Erythroblast (primary cell): ENCODE measurements around the gene ETV2.
"Not testable (repeated sequence)": the region's sequence is repeated elsewhere in the genome, so short reads cannot be mapped to it uniquely, and the experiment has no call there.

Experiments
- DNase-seq, 2 experiments: peaks; one replicate each; lab custom pipeline; 2025; lab: John Stamatoyannopoulos, UW
- GATA1 ChIP-seq: IDR thresholded peaks from 2 replicates; pipeline ENCODE4 v1.6.1; 2011; ENCODE audit warnings: low read depth, mild to moderate bottlenecking, control low read depth, low read length, moderate library complexity
- POLR2A ChIP-seq: IDR thresholded peaks from 2 replicates; pipeline ENCODE4 v1.6.1; 2011; ENCODE audit warnings: mild to moderate bottlenecking, low read length

Gene ETV2

DNA sequence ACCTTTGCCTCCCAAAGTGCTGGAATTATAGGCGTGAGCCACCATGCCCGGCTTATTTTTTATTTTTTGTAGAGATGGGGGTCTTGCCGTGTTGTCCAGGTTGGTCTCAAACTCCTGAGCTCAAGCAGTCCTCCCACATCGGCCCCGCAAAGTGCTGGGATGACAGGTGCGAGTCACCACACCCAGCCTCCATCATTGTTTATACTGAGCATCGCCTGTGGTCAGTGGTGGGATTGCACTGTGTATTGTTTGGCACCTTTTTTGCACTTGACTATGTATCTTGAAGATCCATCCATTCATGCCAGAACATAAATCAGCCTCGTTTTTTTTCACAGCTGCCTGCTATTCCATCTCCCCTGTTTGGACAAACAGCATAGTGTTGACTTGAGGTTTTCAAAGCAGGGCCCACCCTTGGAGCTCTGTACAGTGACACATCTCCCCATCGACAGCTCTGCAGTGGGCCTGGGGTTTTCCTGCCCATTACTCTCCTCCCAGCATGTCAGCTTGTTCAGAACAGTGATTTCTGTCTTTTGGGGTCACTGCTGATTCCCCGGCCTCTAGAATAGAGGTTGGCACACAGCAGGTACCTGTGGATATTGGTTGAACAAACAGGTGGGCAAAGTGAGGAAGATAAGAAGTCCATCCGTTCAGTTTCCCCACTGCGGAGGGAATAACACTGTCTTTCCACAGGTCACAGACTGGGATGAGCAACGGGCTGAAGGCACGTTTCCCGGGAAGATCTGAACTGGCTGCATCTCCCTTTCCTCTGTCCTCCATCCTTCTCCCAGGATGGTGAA, 16.6 kb downstream of the ETV2 start:
- no peak for TF ChIP-seq POLR2A
- no peak for TF ChIP-seq GATA1
- no peak for DNase-seq

DNA sequence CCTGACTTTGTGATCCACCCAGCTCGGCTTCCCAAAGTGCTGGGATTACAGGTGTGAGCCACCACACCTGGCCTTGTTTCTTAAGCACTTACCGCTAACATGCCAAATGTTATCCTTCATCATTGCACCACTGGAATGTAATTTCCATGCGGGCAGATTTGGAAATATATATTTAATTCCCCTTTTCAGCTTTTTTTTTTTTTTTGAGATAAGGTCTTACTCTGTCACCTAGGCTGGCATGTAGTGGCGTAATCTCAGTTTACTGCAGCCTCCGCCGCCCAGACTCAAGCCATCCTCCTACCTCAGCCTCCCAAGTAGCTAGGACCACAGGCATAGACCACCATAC, 20.4 kb downstream of the ETV2 start:
- DNase-seq = no peak
- TF ChIP-seq GATA1 = no peak
- TF ChIP-seq POLR2A = no peak

DNA sequence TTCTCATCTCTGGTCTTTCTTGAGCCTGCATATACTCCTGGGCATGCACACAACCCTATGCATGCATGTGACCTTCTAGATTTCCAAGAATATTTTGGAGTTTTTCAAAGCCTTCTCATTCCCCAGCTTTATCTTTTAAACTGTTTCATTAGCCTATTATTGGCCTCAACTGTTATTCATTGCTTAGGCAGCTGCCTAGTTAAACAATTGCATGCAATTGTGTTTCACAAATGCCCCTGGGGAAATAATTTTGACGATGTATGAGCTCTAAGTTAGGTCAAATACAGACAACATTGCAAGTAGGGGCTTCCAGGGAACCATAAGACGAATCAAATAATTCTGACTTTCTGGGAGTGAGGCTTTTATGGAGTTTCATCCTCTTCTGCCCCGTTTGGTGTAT, 22.4 kb downstream of the ETV2 start:
- TF ChIP-seq POLR2A (no peak), GATA1 (no peak)
- DNase-seq = no peak

DNA sequence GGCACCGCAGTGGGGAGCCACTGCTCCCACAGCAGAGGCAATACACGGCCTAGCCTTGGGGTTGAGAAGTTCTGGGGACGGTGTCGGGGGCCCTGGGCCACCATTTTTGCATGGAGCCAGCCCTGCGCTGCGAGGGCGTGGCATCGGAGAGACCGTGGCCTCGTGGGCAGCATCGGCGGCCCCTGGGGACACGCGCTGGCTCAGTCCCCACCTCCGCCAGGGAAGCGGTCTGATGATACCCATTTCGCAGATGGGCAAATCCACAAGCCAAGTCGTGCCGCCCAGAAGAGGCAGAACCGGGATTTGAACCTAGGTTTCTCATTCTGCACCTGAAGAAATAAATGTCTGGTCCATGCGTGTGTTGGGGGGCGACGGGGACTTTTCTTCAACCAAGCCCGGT, 23.6 kb downstream of the ETV2 start:
- no peak for DNase-seq
- no peak for TF ChIP-seq POLR2A
- TF ChIP-seq GATA1 = no peak

DNA sequence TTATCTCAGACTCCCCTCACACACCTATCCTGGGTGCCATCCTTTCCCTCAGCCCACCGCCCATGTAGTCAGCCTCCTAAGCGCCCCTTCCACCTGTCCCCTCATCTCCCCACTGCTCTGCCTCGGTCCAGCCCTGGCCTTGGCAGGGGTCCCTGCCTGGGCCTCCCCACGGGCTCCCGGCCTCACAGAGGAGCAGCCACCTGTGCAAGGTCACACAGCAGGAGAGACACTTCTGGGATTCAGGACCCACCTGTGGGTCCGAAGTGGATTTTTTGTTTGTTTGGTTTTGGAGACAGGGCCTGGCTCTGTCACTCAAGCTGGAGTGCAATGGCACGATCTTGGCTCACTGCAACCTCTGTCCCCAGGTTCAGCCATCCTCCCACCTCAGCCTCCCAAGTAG, 24.1 kb downstream of the ETV2 start:
- no peak for TF ChIP-seq GATA1
- no peak for TF ChIP-seq POLR2A
- DNase-seq = no peak

DNA sequence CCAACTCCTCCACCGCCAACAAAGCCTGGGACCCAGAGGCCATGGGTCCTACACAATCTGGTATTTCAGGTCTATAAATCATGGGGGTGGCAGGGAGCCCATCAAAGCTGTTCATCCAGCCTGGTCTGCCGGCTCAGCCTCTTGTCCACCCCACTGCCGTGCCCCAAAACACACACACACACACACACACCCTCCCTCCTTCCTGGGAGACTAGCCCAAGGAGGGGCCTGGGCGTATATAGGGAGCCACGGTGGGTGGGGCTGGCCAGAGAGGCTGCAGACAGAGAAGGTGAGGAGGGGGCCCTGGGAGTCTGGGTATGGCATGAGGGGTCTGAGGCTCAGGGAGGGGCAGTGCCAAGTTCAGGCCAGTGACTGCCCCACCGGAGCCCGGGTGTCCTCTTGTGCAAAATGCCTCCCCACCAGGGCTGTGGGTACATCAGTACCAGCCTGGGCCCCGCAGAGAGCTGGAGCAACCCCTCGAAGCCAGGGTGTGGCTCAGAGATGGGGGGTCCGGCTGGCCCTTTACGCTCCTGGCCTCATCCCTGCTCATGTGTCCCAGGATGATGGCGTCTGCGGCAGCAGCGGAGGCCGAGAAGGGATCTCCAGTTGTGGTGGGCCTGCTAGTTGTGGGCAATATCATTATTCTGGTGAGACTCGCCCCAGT, 24.8 kb downstream of the ETV2 start, which contains the start of gene UPK1A:
UPK1A (plus strand) TSS at position 267 of the 663 bp plus-strand sequence; CDS start at position 563, 296 bp downstream.
- no peak for DNase-seq
- TF ChIP-seq GATA1 = no peak
- no peak for TF ChIP-seq POLR2A

DNA sequence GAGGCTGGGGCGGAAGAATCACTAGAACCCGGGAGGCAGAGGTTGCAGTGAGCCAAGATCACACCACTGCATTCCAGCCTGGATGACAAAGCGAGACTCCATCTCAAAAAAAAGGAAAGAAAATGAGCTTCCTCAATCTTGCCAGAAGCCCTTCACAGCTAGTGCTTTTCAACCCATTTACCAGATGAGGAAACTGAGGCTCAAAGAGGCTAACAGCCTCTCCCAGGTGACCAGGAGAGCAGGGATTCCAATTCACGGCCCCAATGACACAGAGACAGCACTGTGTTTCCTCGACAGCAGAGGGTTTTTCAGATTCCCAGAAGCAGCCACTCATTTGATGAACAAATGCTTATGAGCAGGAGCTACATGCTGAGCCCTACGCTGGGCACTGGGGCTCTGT, 28.0 kb downstream of the ETV2 start:
- TF ChIP-seq POLR2A (no peak), GATA1 (no peak)
- DNase-seq = no peak

DNA sequence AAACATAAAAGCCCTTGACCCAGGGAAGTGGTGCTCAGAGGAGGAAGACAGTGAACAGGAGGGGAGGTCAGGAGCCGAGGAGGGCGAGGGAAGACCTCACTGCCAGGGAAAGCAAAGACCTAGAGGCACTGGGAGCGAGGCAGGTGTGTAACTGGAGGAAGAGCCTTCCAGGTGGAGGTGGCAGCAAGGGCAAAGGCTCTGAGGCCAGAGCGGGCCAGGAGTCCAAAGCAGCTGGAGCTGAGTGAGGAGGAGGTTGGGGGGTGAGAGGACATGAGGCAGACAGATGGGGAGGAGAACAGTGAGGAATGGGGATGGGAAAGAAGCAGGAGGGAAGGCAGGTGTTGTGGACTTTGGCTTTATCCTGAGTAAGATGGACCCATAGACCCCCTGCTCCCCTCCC, 28.4 kb downstream of the ETV2 start:
- no peak for DNase-seq
- TF ChIP-seq POLR2A (no peak), GATA1 (no peak)

DNA sequence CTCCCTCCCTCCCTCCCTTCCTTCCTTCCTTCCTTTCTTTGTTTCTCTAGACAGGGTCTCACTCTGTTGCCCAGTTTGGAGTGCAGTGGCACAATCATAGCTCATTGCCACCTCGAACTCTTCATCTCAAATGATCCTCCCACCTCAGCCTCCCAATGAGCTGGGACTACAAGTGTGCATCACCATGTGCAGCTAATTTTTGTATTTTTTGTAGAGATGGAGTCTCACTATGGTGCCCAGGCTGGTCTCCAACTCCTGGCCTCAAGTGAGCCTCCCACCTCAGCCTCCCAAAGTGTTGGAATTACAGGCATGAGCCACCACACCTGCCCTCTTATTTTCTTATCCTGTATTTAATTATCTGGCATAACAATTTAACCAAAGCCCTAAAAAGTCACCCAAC, 29.1 kb downstream of the ETV2 start:
- TF ChIP-seq POLR2A (no peak), GATA1 (no peak)

DNA sequence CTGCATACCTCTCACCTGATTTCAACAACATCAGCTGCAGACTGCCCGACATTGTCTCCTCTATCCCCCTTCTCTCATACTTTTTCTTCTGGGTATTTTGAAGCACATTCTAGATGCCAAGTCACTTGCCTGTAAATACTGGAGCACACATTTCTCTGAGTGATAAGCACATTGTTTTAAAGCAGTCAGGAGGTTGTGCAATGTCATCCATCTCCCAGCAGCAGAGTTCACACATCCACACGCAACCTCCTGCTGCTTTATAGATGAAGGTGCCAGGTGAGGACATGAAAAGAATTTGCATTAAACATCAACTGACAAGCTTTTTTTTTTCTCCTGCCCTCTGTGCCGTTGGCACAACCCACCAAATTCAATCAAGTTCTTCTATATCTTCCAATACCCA, 30.3 kb downstream of the ETV2 start:
- TF ChIP-seq POLR2A (no peak), GATA1 (no peak)
- DNase-seq = peak; percentile 73 to 82

More for the DNA sequence above, 29.1 kb downstream of the ETV2 start:
- no peak for DNase-seq

DNA sequence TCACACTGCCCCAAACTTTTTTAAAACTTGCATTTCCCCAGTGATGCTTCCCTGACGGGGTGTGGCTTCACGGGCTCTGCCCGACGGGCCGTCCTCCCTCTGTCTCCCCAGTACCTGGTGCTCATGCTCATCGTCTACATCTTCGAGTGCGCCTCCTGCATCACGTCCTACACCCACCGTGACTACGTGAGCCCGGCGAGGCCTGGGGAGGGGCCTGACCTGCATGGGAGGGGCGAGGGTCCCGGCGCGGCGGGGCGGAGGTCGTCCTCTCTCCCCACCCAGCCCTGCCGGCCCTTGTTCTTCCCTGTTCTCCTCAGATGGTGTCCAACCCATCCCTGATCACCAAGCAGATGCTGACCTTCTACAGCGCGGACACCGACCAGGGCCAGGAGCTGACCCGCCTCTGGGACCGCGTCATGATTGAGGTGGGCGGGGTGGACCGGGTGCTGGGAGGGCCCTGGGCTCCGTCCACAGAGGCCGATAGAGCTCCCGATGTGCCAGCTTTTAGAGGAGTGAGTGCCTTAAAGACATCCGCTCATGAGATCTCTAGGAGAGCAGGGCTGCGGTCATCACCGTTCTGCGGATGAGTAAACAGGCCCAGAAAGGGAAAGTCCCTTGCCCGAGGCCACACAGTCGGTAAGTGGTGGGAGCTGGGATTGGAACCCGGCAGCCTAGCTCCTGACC, 31.7 kb downstream of the ETV2 start:
- TF ChIP-seq GATA1 (no peak), POLR2A (no peak)
- peak; percentile 29 to 33 for DNase-seq

DNA sequence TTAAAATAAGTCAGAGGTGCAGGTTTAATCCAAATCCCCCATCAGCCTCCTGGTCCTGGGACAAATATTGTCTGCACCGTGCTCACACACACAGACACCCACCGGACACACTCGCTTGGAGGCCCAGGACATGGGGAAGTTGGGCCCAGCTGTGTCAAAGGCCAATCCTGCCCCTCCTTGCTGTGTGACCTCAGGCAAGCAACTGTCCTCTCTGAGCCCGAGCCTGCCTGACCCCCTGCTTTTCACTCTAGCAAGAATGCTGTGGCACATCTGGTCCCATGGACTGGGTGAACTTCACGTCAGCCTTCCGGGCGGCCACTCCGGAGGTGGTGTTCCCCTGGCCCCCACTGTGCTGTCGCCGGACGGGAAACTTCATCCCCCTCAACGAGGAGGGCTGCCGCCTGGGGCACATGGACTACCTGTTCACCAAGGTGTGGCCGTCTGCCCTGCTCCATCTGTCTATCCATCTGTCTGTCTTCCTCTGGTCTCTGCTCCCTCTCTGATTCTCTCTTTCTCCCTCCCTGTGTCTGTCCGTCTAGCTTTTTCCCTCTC, 34.1 kb downstream of the ETV2 start:
- TF ChIP-seq POLR2A (no peak), GATA1 (no peak)
- DNase-seq = no peak

DNA sequence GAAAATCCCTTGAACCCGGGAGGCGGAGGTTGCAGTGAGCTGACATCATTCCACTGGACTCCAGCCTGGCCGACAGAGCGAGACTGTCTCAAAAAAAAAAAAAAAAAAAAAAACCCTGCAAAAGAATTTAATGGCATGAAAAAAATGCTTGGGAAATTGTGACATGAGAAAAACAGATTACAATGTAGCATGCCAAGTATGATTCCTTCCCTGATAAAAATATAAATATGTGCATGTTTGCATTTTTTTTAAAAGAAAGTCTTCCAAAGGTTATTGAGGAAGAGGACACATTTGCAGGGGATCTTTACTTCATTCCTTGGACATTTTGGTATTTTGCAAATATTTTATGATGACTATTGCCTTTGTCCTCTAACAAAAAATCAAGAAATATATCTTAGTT, 48.3 kb downstream of the ETV2 start:
- no peak for TF ChIP-seq GATA1
- no peak for TF ChIP-seq POLR2A
- no peak for DNase-seq

DNA sequence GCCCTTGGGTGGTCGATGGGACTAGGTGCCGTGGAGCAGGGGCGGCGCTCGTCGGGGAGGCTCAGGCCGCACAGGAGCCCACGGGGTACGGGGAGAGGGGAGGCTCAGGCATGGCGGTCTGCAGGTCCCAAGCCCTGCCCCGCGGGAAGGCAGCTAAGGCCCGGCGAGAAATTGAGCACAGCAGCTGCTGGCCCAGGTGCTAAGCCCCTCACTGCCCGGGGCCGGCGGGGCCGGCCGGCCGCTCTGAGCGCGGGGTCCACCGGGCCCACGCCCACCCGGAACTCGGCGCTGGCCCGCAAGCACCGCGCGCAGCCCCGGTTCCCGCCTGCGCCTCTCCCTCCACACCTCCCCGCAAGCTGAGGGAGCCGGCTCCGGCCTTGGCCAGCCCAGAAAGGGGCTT, 49.6 kb downstream of the ETV2 start:
- not testable (repeated sequence) for DNase-seq
